WTC11 (cell line): ENCODE measurements around the gene HS3ST3A1.

ENCODE experiments used
- JUN ChIP-seq: sonication (generic); formaldehyde crosslinking; IDR thresholded peaks from 2 replicates; pipeline ENCODE4 v1.8.0; 2023; ENCODE audit warnings: mild to moderate bottlenecking, missing genetic modification reagents
- MXD4 ChIP-seq: fragments of 250-450 bp; sonication (Bioruptor Pico); IDR thresholded peaks from 2 replicates; pipeline ENCODE4 v1.8.0; 2021; ENCODE audit warnings: mild to moderate bottlenecking, moderate library complexity, borderline replicate concordance
- NR2C2 ChIP-seq: sonication (generic); formaldehyde crosslinking; IDR thresholded peaks from 2 replicates; pipeline ENCODE4 v1.8.0; 2022; ENCODE audit warnings: mild to moderate bottlenecking, missing genetic modification reagents
- SP1 ChIP-seq: sonication (generic); formaldehyde crosslinking; conservative IDR thresholded peaks from 2 replicates; pipeline ENCODE4 v1.8.1; 2022; ENCODE audit warnings: missing genetic modification reagents
- TF ChIP-seq, protein P1 (sequence below): sonication (generic); formaldehyde crosslinking; IDR thresholded peaks from 2 replicates; pipeline ENCODE4 v1.8.0; 2022; ENCODE audit warnings: mild to moderate bottlenecking, missing genetic modification reagents
- TF ChIP-seq, protein P2 (sequence below): sonication (generic); formaldehyde crosslinking; IDR thresholded peaks from 2 replicates; pipeline ENCODE4 v1.8.1; 2023; ENCODE audit warnings: mild to moderate bottlenecking, moderate library complexity, missing genetic modification reagents
- TF ChIP-seq, protein P3 (sequence below): fragments of 200-600 bp; IDR thresholded peaks from 2 replicates; pipeline ENCODE4 v1.8.0; 2022; ENCODE audit warnings: antibody characterized with exemption
- TF ChIP-seq, protein P4 (sequence below): sonication (generic); formaldehyde crosslinking; IDR thresholded peaks from 2 replicates; pipeline ENCODE4 v1.8.1; 2022; ENCODE audit warnings: low read depth, mild to moderate bottlenecking, moderate library complexity, missing genetic modification reagents, borderline replicate concordance
- TF ChIP-seq, protein P5 (sequence below): sonication (generic); formaldehyde crosslinking; IDR thresholded peaks from 2 replicates; pipeline ENCODE4 v1.8.1; 2023; ENCODE audit warnings: mild to moderate bottlenecking, missing genetic modification reagents, moderate library complexity
- TF ChIP-seq, protein P6 (sequence below): sonication (generic); formaldehyde crosslinking; IDR thresholded peaks from 2 replicates; pipeline ENCODE4 v1.8.0; 2022; ENCODE audit warnings: mild to moderate bottlenecking, missing genetic modification reagents
- TF ChIP-seq, protein P7 (sequence below): sonication (generic); formaldehyde crosslinking; conservative IDR thresholded peaks from 2 replicates; pipeline ENCODE4 v1.8.1; 2023; ENCODE audit warnings: mild to moderate bottlenecking, low read depth, missing genetic modification reagents, moderate library complexity
- TF ChIP-seq, protein P8 (sequence below): sonication (generic); formaldehyde crosslinking; conservative IDR thresholded peaks from 2 replicates; pipeline ENCODE4 v1.8.1; 2022; ENCODE audit warnings: mild to moderate bottlenecking, missing genetic modification reagents
- TF ChIP-seq, protein P9 (sequence below): sonication (generic); formaldehyde crosslinking; IDR thresholded peaks from 2 replicates; pipeline ENCODE4 v1.8.1; 2022; ENCODE audit warnings: missing genetic modification reagents, borderline replicate concordance

DNA sequence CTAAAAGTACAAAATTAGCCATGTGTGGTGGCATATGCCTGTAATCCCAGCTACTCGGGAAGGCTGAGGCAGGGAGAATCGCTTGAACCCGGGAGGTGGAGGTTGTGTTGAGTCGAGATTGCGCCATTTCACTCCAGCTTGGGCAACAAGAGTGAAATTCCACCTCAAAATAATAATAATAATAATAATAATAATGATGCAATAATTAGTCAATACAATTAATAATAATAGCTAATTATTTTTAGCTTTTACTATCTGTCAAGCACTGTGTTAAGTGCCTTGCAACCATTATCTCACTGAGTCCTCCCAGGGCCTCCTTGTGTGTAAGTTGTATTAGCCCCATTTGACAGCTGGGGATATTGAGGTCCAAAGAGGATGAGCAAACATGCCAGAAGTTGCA lies 14.3 kb upstream of the HS3ST3A1 start:
- TF ChIP-seq, protein P1, sequence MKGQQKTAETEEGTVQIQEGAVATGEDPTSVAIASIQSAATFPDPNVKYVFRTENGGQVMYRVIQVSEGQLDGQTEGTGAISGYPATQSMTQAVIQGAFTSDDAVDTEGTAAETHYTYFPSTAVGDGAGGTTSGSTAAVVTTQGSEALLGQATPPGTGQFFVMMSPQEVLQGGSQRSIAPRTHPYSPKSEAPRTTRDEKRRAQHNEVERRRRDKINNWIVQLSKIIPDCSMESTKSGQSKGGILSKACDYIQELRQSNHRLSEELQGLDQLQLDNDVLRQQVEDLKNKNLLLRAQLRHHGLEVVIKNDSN (CRISPR knock-in tag): no peak
- TF ChIP-seq, protein P2, sequence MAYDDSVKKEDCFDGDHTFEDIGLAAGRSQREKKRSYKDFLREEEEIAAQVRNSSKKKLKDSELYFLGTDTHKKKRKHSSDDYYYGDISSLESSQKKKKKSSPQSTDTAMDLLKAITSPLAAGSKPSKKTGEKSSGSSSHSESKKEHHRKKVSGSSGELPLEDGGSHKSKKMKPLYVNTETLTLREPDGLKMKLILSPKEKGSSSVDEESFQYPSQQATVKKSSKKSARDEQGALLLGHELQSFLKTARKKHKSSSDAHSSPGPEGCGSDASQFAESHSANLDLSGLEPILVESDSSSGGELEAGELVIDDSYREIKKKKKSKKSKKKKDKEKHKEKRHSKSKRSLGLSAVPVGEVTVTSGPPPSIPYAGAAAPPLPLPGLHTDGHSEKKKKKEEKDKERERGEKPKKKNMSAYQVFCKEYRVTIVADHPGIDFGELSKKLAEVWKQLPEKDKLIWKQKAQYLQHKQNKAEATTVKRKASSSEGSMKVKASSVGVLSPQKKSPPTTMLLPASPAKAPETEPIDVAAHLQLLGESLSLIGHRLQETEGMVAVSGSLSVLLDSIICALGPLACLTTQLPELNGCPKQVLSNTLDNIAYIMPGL (CRISPR knock-in tag): no peak
- TF ChIP-seq, protein P3, sequence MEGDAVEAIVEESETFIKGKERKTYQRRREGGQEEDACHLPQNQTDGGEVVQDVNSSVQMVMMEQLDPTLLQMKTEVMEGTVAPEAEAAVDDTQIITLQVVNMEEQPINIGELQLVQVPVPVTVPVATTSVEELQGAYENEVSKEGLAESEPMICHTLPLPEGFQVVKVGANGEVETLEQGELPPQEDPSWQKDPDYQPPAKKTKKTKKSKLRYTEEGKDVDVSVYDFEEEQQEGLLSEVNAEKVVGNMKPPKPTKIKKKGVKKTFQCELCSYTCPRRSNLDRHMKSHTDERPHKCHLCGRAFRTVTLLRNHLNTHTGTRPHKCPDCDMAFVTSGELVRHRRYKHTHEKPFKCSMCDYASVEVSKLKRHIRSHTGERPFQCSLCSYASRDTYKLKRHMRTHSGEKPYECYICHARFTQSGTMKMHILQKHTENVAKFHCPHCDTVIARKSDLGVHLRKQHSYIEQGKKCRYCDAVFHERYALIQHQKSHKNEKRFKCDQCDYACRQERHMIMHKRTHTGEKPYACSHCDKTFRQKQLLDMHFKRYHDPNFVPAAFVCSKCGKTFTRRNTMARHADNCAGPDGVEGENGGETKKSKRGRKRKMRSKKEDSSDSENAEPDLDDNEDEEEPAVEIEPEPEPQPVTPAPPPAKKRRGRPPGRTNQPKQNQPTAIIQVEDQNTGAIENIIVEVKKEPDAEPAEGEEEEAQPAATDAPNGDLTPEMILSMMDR: no peak
- TF ChIP-seq, protein P4, sequence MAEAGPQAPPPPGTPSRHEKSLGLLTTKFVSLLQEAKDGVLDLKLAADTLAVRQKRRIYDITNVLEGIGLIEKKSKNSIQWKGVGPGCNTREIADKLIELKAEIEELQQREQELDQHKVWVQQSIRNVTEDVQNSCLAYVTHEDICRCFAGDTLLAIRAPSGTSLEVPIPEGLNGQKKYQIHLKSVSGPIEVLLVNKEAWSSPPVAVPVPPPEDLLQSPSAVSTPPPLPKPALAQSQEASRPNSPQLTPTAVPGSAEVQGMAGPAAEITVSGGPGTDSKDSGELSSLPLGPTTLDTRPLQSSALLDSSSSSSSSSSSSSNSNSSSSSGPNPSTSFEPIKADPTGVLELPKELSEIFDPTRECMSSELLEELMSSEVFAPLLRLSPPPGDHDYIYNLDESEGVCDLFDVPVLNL (CRISPR knock-in tag): no peak
- TF ChIP-seq, protein P5, sequence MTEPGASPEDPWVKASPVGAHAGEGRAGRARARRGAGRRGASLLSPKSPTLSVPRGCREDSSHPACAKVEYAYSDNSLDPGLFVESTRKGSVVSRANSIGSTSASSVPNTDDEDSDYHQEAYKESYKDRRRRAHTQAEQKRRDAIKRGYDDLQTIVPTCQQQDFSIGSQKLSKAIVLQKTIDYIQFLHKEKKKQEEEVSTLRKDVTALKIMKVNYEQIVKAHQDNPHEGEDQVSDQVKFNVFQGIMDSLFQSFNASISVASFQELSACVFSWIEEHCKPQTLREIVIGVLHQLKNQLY: no peak
- TF ChIP-seq, protein P6, sequence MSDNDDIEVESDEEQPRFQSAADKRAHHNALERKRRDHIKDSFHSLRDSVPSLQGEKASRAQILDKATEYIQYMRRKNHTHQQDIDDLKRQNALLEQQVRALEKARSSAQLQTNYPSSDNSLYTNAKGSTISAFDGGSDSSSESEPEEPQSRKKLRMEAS (CRISPR knock-in tag): no peak
- TF ChIP-seq, protein P7, sequence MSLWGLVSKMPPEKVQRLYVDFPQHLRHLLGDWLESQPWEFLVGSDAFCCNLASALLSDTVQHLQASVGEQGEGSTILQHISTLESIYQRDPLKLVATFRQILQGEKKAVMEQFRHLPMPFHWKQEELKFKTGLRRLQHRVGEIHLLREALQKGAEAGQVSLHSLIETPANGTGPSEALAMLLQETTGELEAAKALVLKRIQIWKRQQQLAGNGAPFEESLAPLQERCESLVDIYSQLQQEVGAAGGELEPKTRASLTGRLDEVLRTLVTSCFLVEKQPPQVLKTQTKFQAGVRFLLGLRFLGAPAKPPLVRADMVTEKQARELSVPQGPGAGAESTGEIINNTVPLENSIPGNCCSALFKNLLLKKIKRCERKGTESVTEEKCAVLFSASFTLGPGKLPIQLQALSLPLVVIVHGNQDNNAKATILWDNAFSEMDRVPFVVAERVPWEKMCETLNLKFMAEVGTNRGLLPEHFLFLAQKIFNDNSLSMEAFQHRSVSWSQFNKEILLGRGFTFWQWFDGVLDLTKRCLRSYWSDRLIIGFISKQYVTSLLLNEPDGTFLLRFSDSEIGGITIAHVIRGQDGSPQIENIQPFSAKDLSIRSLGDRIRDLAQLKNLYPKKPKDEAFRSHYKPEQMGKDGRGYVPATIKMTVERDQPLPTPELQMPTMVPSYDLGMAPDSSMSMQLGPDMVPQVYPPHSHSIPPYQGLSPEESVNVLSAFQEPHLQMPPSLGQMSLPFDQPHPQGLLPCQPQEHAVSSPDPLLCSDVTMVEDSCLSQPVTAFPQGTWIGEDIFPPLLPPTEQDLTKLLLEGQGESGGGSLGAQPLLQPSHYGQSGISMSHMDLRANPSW (CRISPR knock-in tag): no peak
- TF ChIP-seq MXD4 (CRISPR knock-in tag) (no peak), NR2C2 (CRISPR knock-in tag) (no peak), JUN (CRISPR knock-in tag) (no peak), SP1 (CRISPR knock-in tag) (no peak)
- TF ChIP-seq, protein P8, sequence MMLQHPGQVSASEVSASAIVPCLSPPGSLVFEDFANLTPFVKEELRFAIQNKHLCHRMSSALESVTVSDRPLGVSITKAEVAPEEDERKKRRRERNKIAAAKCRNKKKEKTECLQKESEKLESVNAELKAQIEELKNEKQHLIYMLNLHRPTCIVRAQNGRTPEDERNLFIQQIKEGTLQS (CRISPR knock-in tag): no peak
- TF ChIP-seq, protein P9, sequence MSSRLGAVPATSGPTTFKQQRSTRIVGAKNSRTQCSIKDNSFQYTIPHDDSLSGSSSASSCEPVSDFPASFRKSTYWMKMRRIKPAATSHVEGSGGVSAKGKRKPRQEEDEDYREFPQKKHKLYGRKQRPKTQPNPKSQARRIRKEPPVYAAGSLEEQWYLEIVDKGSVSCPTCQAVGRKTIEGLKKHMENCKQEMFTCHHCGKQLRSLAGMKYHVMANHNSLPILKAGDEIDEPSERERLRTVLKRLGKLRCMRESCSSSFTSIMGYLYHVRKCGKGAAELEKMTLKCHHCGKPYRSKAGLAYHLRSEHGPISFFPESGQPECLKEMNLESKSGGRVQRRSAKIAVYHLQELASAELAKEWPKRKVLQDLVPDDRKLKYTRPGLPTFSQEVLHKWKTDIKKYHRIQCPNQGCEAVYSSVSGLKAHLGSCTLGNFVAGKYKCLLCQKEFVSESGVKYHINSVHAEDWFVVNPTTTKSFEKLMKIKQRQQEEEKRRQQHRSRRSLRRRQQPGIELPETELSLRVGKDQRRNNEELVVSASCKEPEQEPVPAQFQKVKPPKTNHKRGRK (CRISPR knock-in tag): no peak
